Activated effector memory CD4-positive, alpha-beta T cell treated with anti-CD3 and anti-CD28 coated beads, Interleukin-2, amount 50 U/mL, for 16 hours (primary cell): ENCODE data around the gene PUSL1.

ENCODE experiments used
- DNase-seq: peaks from one replicate; pipeline ENCODE4 v3.0.0-alpha.2; 2020

Gene PUSL1

GRCh38 chr1:1342061-1342562 lies 33.7 kb downstream of the PUSL1 start:
- DNase-seq: no peak

GRCh38 chr1:1342584-1343115 lies 34.3 kb downstream of the PUSL1 start:
- DNase-seq: no peak

- DNase-seq: no peak
Observed at GRCh38 chr1:1343811-1344421, 35.5 kb downstream of the PUSL1 start.

GRCh38 chr1:1344655-1345361 lies 36.4 kb downstream of the PUSL1 start:
- peak; percentile 83 for DNase-seq

GRCh38 chr1:1345384-1345783 lies 37.0 kb downstream of the PUSL1 start:
- no peak for DNase-seq

- DNase-seq: no peak
Observed at GRCh38 chr1:1345860-1346500, 37.6 kb downstream of the PUSL1 start.

GRCh38 chr1:1346501-1346890 lies 38.1 kb downstream of the PUSL1 start:
- DNase-seq: no peak

- DNase-seq: no peak
Observed at GRCh38 chr1:1347026-1347595, 38.7 kb downstream of the PUSL1 start.

- DNase-seq: no peak
Observed at GRCh38 chr1:1347663-1348419, 39.4 kb downstream of the PUSL1 start.

GRCh38 chr1:1348420-1349255 lies 40.2 kb downstream of the PUSL1 start:
- DNase-seq: no peak

GRCh38 chr1:1349256-1350012 lies 41.0 kb downstream of the PUSL1 start, which contains the start of gene DVL1:
Gene DVL1 (minus strand): TSS chr1:1349418. CDS start chr1:1349065, 353 bp downstream.
- DNase-seq: peak; percentile 90

- DNase-seq: no peak
Observed at GRCh38 chr1:1351511-1352427, 43.4 kb downstream of the PUSL1 start.

GRCh38 chr1:1352786-1353388 lies 44.5 kb downstream of the PUSL1 start:
- DNase-seq: no peak

GRCh38 chr1:1353389-1354151 lies 45.2 kb downstream of the PUSL1 start:
- no peak for DNase-seq

- no peak for DNase-seq
Observed at GRCh38 chr1:1354271-1355247, 46.2 kb downstream of the PUSL1 start.

- DNase-seq: no peak
Observed at GRCh38 chr1:1355416-1355815, 47.0 kb downstream of the PUSL1 start.

- DNase-seq: no peak
Observed at GRCh38 chr1:1356166-1356795, 47.9 kb downstream of the PUSL1 start.
